Ishikawa (cell line): ENCODE results near the gene MRPS23.

Experiments used
- CEBPB ChIP-seq: IDR thresholded peaks from 2 replicates; pipeline ENCODE4 v1.6.1; 2012
- CREB1 ChIP-seq: IDR thresholded peaks from 2 replicates; pipeline ENCODE4 v1.6.1; 2012; ENCODE audit warnings: low read depth
- EGR1 ChIP-seq: IDR thresholded peaks from 2 replicates; pipeline ENCODE4 v1.6.1; 2012
- EP300 ChIP-seq: IDR thresholded peaks from 2 replicates; pipeline ENCODE4 v1.6.1; 2012; ENCODE audit warnings: borderline replicate concordance
- FOXM1 ChIP-seq: IDR thresholded peaks from 2 replicates; pipeline ENCODE4 v1.6.1; 2012; ENCODE audit warnings: low read depth, borderline replicate concordance
- MAX ChIP-seq: IDR thresholded peaks from 2 replicates; pipeline ENCODE4 v1.6.1; 2012
- NFIC ChIP-seq: IDR thresholded peaks from 2 replicates; pipeline ENCODE4 v1.6.1; 2012
- RAD21 ChIP-seq: IDR thresholded peaks from 2 replicates; pipeline ENCODE4 v1.6.1; 2012; ENCODE audit warnings: low read depth
- REST ChIP-seq: IDR thresholded peaks from 2 replicates; pipeline ENCODE4 v1.6.1; 2012; ENCODE audit warnings: low read depth, mild to moderate bottlenecking
- TAF1 ChIP-seq: IDR thresholded peaks from 2 replicates; pipeline ENCODE4 v1.6.1; 2012; ENCODE audit warnings: low read depth, mild to moderate bottlenecking
- TEAD4 ChIP-seq: IDR thresholded peaks from 2 replicates; pipeline ENCODE4 v1.6.1; 2012
- USF1 ChIP-seq: IDR thresholded peaks from 2 replicates; pipeline ENCODE4 v1.6.1; 2012
- YY1 ChIP-seq: IDR thresholded peaks from 2 replicates; pipeline ENCODE4 v1.6.1; 2012; ENCODE audit warnings: low read depth
- ZBTB7A ChIP-seq: IDR thresholded peaks from 2 replicates; pipeline ENCODE4 v1.6.1; 2012; ENCODE audit warnings: low read depth

- TF ChIP-seq RAD21 (no peak), CREB1 (no peak), TEAD4 (no peak), EP300 (no peak), REST (no peak), EGR1 (no peak), ZBTB7A (no peak), MAX (no peak), CEBPB (no peak), TAF1 (no peak), YY1 (no peak), FOXM1 (no peak), USF1 (no peak), NFIC (no peak)
These were observed 5.7 kb upstream of the MRPS23 start for GRCh38 chr17:57855391-57856035.
